ENCODE measurements around the gene PTCD1. TPM values are rescaled to one million over a fixed set of nuclear protein-coding genes. Genes with fewer than 3 reads are reported as not detected.
"Not testable (repeated sequence)": the region's sequence is repeated elsewhere in the genome, so short reads cannot be mapped to it uniquely, and the experiment has no call there.

Gene PTCD1
- polyA plus RNA-seq, 1 donor, result 3.7 TPM

- DNase-seq (ENCODE audit: low read depth), result no peak
These were observed 48.8 kb downstream of the PTCD1 start for GRCh38 chr7:99389772-99390171.

GRCh38 chr7:99387912-99388311 is 50.7 kb downstream of the PTCD1 start:
- no peak for DNase-seq (ENCODE audit: low read depth)

- DNase-seq (ENCODE audit: low read depth), result not testable (repeated sequence)
These were observed 51.4 kb downstream of the PTCD1 start for GRCh38 chr7:99387239-99387635.

- no peak for DNase-seq (ENCODE audit: low read depth)
These were observed 51.9 kb downstream of the PTCD1 start for GRCh38 chr7:99386584-99387238.

- no peak for DNase-seq (ENCODE audit: low read depth)
These were observed 53.0 kb downstream of the PTCD1 start for GRCh38 chr7:99385564-99385963.

- DNase-seq (ENCODE audit: low read depth), result no peak
These were observed 54.1 kb downstream of the PTCD1 start for GRCh38 chr7:99384523-99384922.

GRCh38 chr7:99383791-99384370 is 54.7 kb downstream of the PTCD1 start:
- no peak for DNase-seq (ENCODE audit: low read depth)

- DNase-seq (ENCODE audit: low read depth), result no peak
These were observed 55.4 kb downstream of the PTCD1 start for GRCh38 chr7:99383203-99383602.

- no peak for DNase-seq (ENCODE audit: low read depth)
These were observed 56.9 kb downstream of the PTCD1 start for GRCh38 chr7:99381664-99382075.

- no peak for DNase-seq (ENCODE audit: low read depth)
These were observed 57.6 kb downstream of the PTCD1 start for GRCh38 chr7:99380823-99381663.

GRCh38 chr7:99380032-99380822 is 58.4 kb downstream of the PTCD1 start:
- DNase-seq (ENCODE audit: low read depth), result peak; percentile 34

- DNase-seq (ENCODE audit: low read depth), result not testable (repeated sequence)
These were observed 58.9 kb downstream of the PTCD1 start for GRCh38 chr7:99379693-99380031.

GRCh38 chr7:99379043-99379577 is 59.5 kb downstream of the PTCD1 start:
- DNase-seq (ENCODE audit: low read depth), result peak; percentile 65

- no peak for DNase-seq (ENCODE audit: low read depth)
These were observed 63.4 kb downstream of the PTCD1 start for GRCh38 chr7:99375070-99375807.

GRCh38 chr7:99374111-99375064 is 64.2 kb downstream of the PTCD1 start, which contains the start of gene ARPC1B:
TSS of gene ARPC1B (plus strand) at chr7:99374730. CDS start at chr7:99385715, 10,985 bp downstream.
- DNase-seq (ENCODE audit: low read depth), result no peak

GRCh38 chr7:99373091-99374066 is 65.2 kb downstream of the PTCD1 start:
- no peak for DNase-seq (ENCODE audit: low read depth)

- DNase-seq (ENCODE audit: low read depth), result no peak
These were observed 66.1 kb downstream of the PTCD1 start for GRCh38 chr7:99372275-99373090.
